Activated naive CD4-positive, alpha-beta T cell treated with anti-CD3 and anti-CD28 coated beads, Interleukin-2, amount 10 ng/mL, durations not matched to agents 7 days and 5 days (primary cell): ENCODE results near the gene GMPPB.

Experiments used
- CTCF ChIA-PET: fragments of 350-600 bp; sonication (Branson Sonifier 250); formaldehyde crosslinking; loops from one replicate; lab custom pipeline; 2021; ENCODE audit warnings: antibody characterized with exemption; lab: Charles Lee
- DNase-seq: peaks from one replicate; pipeline ENCODE4 v3.0.0-alpha.2; 2020
- H3K27ac Mint-ChIP-seq: one replicate; pipeline ENCODE4 v1.8.0; 2021; ENCODE audit warnings: mild to moderate bottlenecking, moderate library complexity, mixed read lengths
- H3K27me3 Mint-ChIP-seq: one replicate; pipeline ENCODE4 v1.8.0; 2021; ENCODE audit warnings: mild to moderate bottlenecking, mixed read lengths
- H3K36me3 Mint-ChIP-seq: one replicate; pipeline ENCODE4 v1.8.0; 2021; ENCODE audit warnings: mixed read lengths
- H3K4me1 Mint-ChIP-seq: one replicate; pipeline ENCODE4 v1.8.0; 2021; ENCODE audit warnings: mixed read lengths
- H3K4me3 Mint-ChIP-seq: one replicate; pipeline ENCODE4 v1.8.0; 2021; ENCODE audit warnings: mild to moderate bottlenecking, moderate library complexity, mixed read lengths
- H3K9me3 Mint-ChIP-seq: one replicate; pipeline ENCODE4 v1.8.0; 2021; ENCODE audit warnings: mixed read lengths

GMPPB gene

DNA sequence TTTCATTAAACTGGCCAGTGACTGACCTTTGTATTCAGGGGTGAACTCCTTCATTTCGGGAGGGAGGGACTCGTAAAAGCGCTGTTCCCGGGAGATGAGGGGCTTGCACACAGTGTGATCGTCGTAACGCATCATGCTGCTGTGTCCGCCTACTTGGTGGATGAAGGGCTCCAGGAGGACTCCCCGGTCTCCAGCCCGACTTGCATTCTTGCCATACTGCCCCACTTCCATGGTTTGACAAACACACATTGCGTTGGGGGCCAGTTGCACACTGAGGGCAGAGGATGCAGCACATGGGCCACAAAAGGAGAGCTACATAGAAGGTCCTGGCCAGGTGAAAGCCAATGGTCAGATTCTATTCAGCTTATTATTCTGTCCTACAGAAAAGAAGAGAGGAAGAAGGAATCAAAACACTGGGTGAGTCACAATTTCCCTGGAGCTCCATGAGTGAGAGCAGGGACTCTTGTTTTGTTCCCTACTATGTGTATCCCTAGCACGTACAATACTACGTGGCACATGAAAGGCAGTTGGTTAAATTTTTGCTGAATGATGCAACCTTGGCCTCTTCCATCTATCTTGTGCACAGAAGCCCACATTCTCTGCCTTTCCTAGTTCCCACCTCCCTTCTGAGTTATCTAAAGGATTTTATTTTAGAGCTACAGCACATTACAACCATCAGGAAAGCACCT is 24.2 kb upstream of the GMPPB start:
- CTCF ChIA-PET, result no interaction called here
- H3K27me3 Mint-ChIP-seq, result no peaks in the 10 kb centered on the region
- H3K36me3 Mint-ChIP-seq, result peaks cover 15% of the 10 kb centered on the region
- DNase-seq, result no peak
- no peak overlapping the region for H3K27ac Mint-ChIP-seq
- no peaks in the 10 kb centered on the region for H3K9me3 Mint-ChIP-seq
- H3K4me3 Mint-ChIP-seq, result no peak overlapping the region
- no peaks in the 10 kb centered on the region for H3K4me1 Mint-ChIP-seq

DNA sequence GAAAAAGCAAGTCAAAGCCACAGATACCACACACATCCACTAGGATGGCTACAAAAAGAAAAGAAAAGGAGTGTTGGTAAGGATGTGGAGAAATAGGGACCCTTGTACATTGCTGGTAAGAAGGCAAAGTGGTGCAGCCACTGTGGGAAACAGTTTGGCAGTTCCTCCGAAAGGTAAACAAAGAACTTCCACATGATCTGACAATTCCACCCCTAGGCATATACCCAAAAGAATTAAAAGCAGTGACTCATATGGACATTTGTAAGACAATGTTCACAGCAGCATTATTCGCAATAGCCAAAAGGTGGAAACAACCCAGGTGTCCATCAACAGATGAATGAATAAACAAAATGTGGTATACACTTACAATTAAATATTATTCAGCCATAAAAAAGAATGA is 22.2 kb upstream of the GMPPB start:
- Mint-ChIP-seq H3K36me3 (peaks cover 17% of the 10 kb centered on the region), H3K9me3 (no peaks in the 10 kb centered on the region), H3K27ac (no peak overlapping the region), H3K27me3 (no peaks in the 10 kb centered on the region), H3K4me1 (no peaks in the 10 kb centered on the region), H3K4me3 (no peak overlapping the region)
- DNase-seq, result no peak
- CTCF ChIA-PET, result no interaction called here

DNA sequence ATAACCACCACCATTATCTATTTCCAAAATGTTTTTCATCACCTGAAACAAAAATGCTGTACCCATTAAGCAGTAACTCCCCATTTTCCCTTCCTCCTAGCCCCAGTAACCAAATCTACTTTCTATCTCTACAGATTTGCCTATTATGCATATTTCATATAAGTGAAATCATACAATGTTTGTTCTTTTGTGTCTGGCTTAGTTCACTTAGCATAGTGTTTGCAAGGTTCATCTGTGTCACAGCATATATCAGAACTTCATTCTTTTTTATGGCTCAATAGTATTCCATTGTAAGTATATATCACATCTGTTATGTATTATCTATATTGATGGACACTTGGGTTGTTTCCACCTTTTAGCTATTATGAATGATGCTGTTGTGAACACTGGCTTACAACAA is 16.7 kb upstream of the GMPPB start:
- CTCF ChIA-PET, result no interaction called here
- Mint-ChIP-seq H3K4me1 (peaks cover 6% of the 10 kb centered on the region), H3K4me3 (no peak overlapping the region), H3K9me3 (no peaks in the 10 kb centered on the region), H3K27me3 (no peaks in the 10 kb centered on the region), H3K27ac (no peak overlapping the region), H3K36me3 (peaks cover 30% of the 10 kb centered on the region)
- DNase-seq, result no peak

DNA sequence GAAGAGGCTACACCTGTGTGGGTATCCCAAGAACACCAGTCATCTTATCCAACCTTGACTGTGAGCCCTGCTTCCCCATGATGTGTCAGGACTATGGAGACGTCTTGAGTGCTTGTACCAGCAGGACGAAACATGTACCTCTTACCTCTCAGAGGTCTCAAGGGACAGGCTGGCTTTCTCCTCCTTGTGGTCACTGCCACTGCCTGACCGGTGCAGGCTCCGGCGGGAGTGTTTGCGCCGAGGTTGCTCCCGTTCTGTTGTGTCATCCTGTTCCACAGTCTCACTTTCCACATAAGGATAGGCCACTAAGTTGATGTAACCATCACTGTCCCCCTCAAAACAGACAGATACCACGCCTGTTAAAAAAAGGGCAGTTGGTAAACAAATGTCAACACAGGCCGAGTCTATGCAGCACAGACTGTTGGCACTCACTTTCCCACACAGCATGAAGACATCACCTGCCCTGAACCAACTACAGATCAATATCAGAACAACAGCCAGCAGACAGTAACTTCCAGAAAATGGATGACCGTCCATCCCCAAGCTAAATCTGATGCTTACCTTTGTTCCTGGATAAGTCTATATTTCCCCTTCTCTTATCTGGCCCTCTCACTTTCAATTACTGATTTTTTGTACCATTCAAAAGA is 14.4 kb upstream of the GMPPB start:
- H3K27ac Mint-ChIP-seq, result no peak overlapping the region
- H3K36me3 Mint-ChIP-seq, result peaks cover 33% of the 10 kb centered on the region
- CTCF ChIA-PET, result no interaction called here
- no peak overlapping the region for H3K4me3 Mint-ChIP-seq
- H3K9me3 Mint-ChIP-seq, result no peaks in the 10 kb centered on the region
- H3K27me3 Mint-ChIP-seq, result no peaks in the 10 kb centered on the region
- DNase-seq, result no peak
- peaks cover 6% of the 10 kb centered on the region for H3K4me1 Mint-ChIP-seq

DNA sequence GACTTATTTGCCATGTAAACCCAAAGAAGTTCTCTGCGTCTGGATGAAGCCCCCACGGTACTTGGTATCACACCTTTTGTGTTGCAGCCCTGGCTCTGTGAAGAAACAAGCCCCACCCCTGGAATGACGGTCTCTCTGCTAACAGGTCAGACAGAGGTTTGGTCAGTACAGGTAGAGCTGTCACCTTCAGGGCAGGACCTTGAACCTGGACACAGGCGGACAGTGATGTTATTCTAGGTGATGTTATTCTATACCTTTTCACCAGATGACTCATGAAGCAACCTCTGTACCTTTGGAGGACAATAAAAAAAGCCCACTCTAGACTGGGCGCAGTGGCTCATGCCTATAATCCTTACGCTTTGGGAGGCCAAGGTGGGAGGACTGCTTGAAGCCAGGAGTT is 11.0 kb upstream of the GMPPB start:
- CTCF ChIA-PET, result interaction anchor here (1.3 kb wide), 1 partner anchor 104 kb away, joined by 3 read pairs; no protein-coding TSS in a partner anchor
- H3K27ac Mint-ChIP-seq, result no peak overlapping the region

DNA sequence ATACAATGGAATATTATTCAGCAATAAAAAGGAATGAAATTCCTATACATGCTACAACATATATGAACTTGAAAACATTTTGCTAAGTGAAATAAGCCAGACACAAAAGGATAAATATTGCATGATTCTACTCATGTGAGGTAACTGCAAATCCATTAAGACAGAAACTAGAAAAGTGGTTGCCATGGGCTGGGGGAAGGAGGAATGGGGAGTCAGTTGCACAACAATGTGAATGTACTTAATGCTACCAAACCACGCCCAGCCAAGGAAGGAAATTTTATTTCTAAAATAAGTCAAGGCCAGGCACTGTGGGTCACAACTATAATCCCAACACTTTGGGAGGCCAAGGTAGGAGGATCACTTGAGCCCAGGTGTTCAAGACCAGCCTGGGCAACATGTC is 9.8 kb upstream of the GMPPB start:
- Mint-ChIP-seq H3K4me1 (peaks cover 1% of the 10 kb centered on the region), H3K4me3 (no peak overlapping the region), H3K36me3 (peaks cover 41% of the 10 kb centered on the region), H3K27me3 (no peaks in the 10 kb centered on the region), H3K9me3 (no peaks in the 10 kb centered on the region), H3K27ac (no peak overlapping the region)
- DNase-seq, result no peak
- CTCF ChIA-PET, result no interaction called here

More for the DNA sequence above, 11.0 kb upstream of the GMPPB start:
- H3K4me1 Mint-ChIP-seq, result peaks cover 4% of the 10 kb centered on the region
- H3K4me3 Mint-ChIP-seq, result no peak overlapping the region
- no peak for DNase-seq
- peaks cover 45% of the 10 kb centered on the region for H3K36me3 Mint-ChIP-seq
- no peaks in the 10 kb centered on the region for H3K9me3 Mint-ChIP-seq
- H3K27me3 Mint-ChIP-seq, result no peaks in the 10 kb centered on the region

DNA sequence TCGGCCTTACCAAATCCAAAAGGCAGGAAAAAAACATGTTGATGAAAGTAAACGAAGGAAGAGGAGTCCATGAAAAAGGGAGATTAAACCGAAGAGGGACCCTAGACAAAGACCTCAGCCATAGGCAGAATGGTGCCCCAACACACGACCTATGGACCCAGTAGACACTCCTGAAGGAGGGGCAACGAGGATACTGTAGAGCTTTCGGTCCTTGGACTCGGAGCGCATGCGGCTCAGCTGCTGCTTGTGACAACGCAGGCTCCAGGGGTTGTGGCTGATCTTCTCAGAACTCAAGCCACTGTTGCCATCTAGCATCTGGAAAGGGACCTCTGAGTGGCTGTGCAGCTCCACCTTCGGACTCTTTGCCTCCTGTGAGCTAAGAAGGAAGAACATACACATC is 8.8 kb upstream of the GMPPB start:
- CTCF ChIA-PET, result no interaction called here
- no peak overlapping the region for H3K4me3 Mint-ChIP-seq
- H3K27ac Mint-ChIP-seq, result no peak overlapping the region
- DNase-seq, result no peak
- no peaks in the 10 kb centered on the region for H3K4me1 Mint-ChIP-seq
- H3K9me3 Mint-ChIP-seq, result no peaks in the 10 kb centered on the region
- H3K27me3 Mint-ChIP-seq, result no peaks in the 10 kb centered on the region
- peaks cover 35% of the 10 kb centered on the region for H3K36me3 Mint-ChIP-seq

DNA sequence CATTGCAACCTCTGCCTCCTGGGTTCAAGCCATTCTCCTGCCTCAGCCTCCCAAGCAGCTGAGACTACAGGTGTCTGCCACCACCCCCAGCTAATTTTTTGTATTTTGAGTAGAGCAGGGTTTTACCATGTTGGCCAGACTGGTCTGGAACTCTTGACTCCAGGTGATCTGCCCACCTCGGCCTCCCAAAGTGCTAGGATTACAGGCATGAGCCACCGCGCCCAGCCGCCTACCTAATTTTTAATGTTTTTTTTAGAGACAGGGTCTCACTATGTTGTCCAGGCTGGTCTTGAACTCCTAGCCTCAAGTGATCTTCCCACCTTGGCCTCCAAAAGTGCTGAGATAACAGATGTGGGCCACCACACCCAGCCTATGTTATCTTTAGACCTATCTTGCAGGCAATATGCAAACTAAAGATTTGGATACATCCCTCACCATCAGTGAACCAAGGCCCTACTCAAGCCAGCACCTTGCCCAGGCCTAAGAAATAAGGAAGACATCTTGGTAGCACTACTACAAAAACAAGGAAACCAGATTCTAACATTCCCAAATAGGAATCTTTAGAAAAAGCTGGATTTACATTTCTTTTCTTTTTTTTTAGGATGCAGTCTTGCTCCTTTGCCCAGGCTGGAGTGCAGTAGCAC is 6.3 kb upstream of the GMPPB start:
- CTCF ChIA-PET, result interaction anchor here (1.1 kb wide), 1 partner anchor 9 kb away, joined by 3 read pairs; no protein-coding TSS in a partner anchor
- Mint-ChIP-seq H3K9me3 (no peaks in the 10 kb centered on the region), H3K27me3 (no peaks in the 10 kb centered on the region), H3K4me1 (peaks cover under 1% of the 10 kb centered on the region), H3K36me3 (peaks cover 32% of the 10 kb centered on the region), H3K4me3 (no peak overlapping the region), H3K27ac (no peak overlapping the region)
- DNase-seq, result no peak

DNA sequence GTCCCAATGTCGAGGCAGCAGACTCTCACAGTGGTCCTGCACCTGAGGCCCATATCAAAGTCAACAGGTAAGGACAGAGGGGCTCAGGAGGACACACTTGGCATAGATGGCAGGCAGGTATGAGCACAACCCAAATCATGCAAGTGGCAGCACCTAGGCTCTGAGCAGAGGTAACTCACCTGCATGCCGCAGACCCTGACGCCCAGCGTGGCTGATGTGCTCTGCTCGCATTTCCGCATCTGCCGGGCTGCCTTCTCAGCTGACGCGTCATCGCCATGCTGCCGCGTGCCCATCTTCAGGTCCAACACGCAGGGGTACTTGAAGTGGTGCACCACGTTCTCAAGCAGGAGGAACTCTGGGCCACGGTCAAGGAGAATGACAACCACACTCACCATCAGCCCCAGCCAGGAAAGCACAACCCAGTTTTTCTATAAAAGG is 4.2 kb upstream of the GMPPB start:
- Mint-ChIP-seq H3K9me3 (no peaks in the 10 kb centered on the region), H3K27ac (no peak overlapping the region), H3K4me3 (no peak overlapping the region), H3K36me3 (peaks cover 27% of the 10 kb centered on the region), H3K4me1 (peaks cover 14% of the 10 kb centered on the region), H3K27me3 (peaks cover 3% of the 10 kb centered on the region)
- CTCF ChIA-PET, result no interaction called here
- DNase-seq, result no peak

DNA sequence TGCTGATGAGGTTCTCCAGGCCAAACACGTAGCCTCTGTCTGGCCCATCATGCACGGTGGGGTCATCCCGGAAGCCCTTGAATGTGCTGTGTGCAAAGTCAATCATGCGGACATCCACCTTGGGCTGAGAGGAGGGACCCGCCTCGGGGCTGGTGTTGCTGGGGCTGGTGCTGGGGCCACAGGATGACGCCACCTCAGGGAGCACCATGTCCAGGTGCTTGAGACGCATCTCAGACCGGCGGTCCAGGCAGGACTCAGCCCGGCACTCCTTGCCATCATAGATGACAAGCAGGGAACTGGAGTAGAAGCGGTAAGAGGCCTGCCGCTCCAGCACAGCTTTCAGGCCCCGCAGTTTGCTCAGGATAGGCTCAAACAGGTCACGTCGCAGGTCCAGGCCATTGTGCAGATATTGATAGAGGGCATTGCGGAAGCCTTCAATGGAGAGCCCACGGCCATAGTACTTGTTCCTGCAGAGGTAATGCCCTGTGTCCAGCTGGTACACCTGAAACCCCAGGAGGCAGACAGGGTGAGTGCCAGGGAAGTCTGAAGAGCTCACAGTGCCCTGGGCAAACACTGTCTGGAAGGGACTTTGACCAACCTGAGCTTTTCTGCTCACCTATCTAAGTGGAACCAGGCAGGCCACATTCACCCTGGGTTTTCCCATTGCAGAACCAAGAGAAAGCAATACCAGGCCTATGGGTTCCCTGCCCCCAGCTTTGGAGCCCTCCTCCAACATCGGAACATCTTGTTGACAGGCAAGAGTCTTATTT is 3.6 kb upstream of the GMPPB start:
- peaks cover 25% of the 10 kb centered on the region for H3K36me3 Mint-ChIP-seq
- no peak overlapping the region for H3K4me3 Mint-ChIP-seq
- H3K4me1 Mint-ChIP-seq, result peaks cover 20% of the 10 kb centered on the region
- H3K27ac Mint-ChIP-seq, result no peak overlapping the region
- peaks cover 3% of the 10 kb centered on the region for H3K27me3 Mint-ChIP-seq
- no peaks in the 10 kb centered on the region for H3K9me3 Mint-ChIP-seq
- DNase-seq, result no peak
- CTCF ChIA-PET, result no interaction called here

DNA sequence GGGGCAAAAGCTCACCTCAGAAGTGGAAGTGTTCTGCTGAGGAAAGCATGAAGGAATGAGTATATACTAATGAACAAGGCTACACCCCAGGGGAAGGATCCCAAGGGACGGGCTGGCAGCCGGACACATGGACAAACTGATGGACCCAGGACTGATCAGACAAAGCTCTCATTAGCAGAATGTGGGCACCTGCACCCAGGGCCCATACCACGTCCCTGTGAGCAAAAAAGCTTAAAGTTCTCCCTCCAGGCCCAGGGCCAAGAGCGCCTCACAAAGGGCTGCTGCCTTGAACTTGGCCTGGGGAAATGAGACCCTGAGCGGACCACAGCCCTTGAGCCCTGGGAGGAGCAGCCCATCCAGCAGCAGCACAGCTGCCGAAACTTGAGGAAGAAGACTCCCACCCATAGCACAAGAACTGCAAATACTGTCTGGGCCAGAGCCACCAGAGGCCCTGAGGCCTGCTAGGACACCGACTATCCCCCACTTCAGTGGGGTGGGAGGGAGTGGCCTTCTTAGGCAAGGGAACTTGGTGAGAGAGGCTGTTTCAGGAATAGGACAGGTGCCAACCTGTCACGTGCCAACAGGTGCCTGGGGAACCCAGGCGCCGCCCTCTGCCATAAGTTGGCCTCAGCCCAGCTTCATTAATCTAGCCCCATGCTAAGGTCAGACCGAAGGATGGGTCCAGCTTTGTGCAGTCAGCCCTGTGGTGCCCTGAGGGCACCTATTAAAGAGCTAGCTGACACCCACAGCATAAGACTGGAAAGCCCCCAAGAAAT is 2.3 kb upstream of the GMPPB start:
- Mint-ChIP-seq H3K4me3 (no peak overlapping the region), H3K27ac (peak overlapping the region; percentile 19), H3K9me3 (no peaks in the 10 kb centered on the region), H3K36me3 (peaks cover 26% of the 10 kb centered on the region), H3K4me1 (peaks cover 23% of the 10 kb centered on the region), H3K27me3 (peaks cover 3% of the 10 kb centered on the region)
- no peak for DNase-seq
- CTCF ChIA-PET, result interaction anchor here (0.9 kb wide), 1 partner anchor 23 kb away, joined by 3 read pairs; no protein-coding TSS in a partner anchor

DNA sequence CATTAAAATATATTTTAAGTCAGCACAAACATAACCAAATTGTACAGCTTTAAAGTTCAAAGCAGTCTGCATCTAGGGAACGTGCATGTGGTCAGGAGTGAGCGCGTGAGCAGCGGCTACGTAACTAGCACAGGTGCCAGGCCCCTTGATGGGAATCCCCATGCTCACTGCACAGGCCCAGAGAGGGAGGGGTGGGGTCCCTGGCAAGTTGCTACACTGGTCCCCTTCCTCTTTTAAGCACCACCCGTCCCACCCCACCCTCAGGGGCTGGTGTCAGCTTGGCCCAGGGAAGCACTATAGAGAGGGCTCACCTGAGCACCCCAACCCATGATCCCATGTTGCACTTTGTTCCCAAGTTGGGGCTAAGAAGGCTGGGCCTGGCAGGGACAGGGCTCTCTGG is 835 bp upstream of the GMPPB start:
- peaks cover 3% of the 10 kb centered on the region for H3K27me3 Mint-ChIP-seq
- CTCF ChIA-PET, result interaction anchor here (0.7 to 1.2 kb wide), 2 partner anchors 23 to 536 kb away, joined by 3 read pairs; no protein-coding TSS in a partner anchor
- peaks cover 30% of the 10 kb centered on the region for H3K36me3 Mint-ChIP-seq
- peak overlapping the region; percentile 98 for H3K27ac Mint-ChIP-seq
- H3K9me3 Mint-ChIP-seq, result no peaks in the 10 kb centered on the region
- peak overlapping the region; percentile 93 for H3K4me3 Mint-ChIP-seq
- peak; percentile 59 for DNase-seq
- peaks cover 37% of the 10 kb centered on the region for H3K4me1 Mint-ChIP-seq

DNA sequence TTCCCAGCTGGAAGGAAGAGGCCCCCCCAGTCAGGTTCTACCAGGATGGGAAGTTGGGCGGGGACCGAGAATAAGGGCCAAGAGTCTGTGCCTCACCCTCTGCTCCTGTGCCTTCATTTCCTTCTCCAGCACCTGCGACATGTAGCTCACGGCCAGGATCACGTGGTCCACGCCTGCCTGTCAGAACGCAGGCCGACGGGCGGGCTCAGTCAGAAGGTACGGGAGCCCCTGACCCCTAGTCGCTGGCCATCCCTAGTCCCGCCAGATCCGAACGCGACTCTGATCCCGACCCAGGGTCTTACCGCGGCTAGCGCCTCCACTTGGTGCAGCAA is 489 bp downstream of the GMPPB start:
- Mint-ChIP-seq H3K27me3 (peaks cover 11% of the 10 kb centered on the region), H3K9me3 (no peaks in the 10 kb centered on the region), H3K27ac (peak overlapping the region; percentile 98), H3K4me3 (peak overlapping the region; percentile 93), H3K4me1 (peaks cover 50% of the 10 kb centered on the region), H3K36me3 (peaks cover 30% of the 10 kb centered on the region)
- peak; percentile 83 for DNase-seq
- CTCF ChIA-PET, result interaction anchor here (0.6 to 1.2 kb wide), 2 partner anchors 20 to 95 kb away, joined by 3 to 4 read pairs; no protein-coding TSS in a partner anchor
